COLO829 (cell line): ENCODE measurements around the gene CD109.
"Not testable (repeated sequence)": the region's sequence is repeated elsewhere in the genome, so short reads cannot be mapped to it uniquely, and the experiment has no call there.

Experiments
- DNase-seq: peaks from one replicate; pipeline ENCODE4 v3.0.0; 2012; ENCODE audit warnings: low spot score

The CD109 gene

GRCh38 chr6:73695619-73696421 lies at the start of gene CD109:
Gene CD109 (plus strand): TSS chr6:73696203. CDS start chr6:73696216, 13 bp downstream.
- DNase-seq, result peak; percentile 74

- no peak for DNase-seq
Measured at GRCh38 chr6:73648166-73648565, 47.8 kb upstream of the CD109 start.

GRCh38 chr6:73649783-73650182 lies 46.2 kb upstream of the CD109 start:
- no peak for DNase-seq

DNA sequence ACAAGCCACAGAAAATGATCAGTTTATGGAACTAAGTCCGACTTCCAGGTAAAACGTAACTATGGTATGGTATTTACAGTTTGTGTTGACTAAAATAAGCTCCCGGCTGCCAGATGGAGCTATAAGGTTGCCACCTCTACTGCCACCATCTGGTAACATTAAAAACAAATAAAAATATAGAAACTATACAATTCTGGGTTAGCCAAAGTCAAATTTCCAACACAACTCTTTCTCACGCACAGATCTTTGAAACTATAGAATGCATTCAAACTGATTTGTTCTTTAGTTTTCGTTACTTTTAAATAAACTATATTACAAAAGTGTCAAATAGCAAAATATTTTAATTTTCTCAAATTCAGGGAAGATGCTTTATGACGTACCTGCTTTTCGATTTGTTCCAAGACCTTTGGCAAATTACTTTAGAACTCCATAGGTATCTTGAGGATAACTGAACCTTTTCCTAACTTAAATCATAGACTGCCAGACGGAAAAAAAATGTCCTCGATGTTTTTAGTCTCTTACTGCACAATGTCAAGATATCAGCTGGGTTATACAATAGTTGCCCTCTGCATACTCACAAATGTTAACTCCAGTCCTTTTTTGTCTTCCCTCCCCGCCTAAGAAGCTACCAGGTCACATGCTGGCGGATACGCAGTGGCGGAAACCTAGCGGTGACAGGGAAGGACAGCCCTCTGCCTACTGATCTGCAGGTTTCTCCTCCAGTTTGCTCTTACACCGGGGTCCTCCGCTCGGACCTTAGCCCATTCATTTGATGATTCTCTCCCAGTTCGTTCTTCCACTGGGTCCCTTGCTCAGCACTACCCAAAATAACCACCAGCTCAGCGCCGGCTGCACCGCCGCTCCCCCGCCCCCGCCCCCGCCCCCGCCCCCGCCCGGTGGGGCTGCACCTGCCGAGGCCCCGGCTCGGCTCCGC lies 43.1 kb upstream of the CD109 start:
- peak; percentile 53 for DNase-seq

GRCh38 chr6:73653571-73654424 lies 42.2 kb upstream of the CD109 start, which contains the start of gene SLC17A5:
Gene SLC17A5 (minus strand): TSS chr6:73653992. CDS start chr6:73653886, 106 bp downstream.
- peak; percentile 95 for DNase-seq

- DNase-seq, result no peak
Measured at GRCh38 chr6:73655341-73655917, 40.6 kb upstream of the CD109 start.

DNA sequence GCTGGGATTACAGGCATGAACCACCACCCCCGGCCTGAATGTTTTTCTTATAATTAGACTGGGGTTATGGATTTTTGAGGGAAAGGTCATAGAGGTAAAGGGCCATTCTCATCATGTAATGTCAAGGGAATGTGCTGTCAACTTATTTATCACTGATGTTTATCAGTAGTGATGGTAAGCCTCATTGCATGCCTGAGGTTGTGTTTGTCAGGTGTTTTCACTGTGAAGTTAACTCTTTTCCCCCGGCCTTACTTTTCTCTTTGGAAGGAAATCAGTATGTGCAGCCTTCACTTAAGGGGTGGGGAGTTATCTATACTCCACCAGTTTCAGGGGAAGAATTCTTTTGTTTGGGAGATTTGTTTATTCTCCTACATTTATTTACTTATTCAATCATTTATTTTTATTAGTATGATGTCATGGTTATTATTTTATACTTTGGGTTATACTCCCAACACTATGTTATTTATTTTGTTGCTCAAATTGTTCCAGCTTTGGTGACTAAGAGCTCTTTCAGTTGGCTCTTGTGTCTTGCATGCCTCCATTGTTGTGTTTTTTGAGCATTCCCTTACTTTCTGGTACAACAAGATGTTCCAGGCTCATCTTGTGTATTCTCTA lies 39.4 kb upstream of the CD109 start:
- no peak for DNase-seq

- DNase-seq, result no peak
Measured at GRCh38 chr6:73657201-73657600, 38.8 kb upstream of the CD109 start.

GRCh38 chr6:73664701-73665100 lies 31.3 kb upstream of the CD109 start:
- no peak for DNase-seq

GRCh38 chr6:73665686-73666319 lies 30.2 kb upstream of the CD109 start:
- DNase-seq, result no peak

- DNase-seq, result no peak
Measured at GRCh38 chr6:73666393-73666792, 29.6 kb upstream of the CD109 start.

- DNase-seq, result no peak
Measured at GRCh38 chr6:73667798-73668197, 28.2 kb upstream of the CD109 start.

DNA sequence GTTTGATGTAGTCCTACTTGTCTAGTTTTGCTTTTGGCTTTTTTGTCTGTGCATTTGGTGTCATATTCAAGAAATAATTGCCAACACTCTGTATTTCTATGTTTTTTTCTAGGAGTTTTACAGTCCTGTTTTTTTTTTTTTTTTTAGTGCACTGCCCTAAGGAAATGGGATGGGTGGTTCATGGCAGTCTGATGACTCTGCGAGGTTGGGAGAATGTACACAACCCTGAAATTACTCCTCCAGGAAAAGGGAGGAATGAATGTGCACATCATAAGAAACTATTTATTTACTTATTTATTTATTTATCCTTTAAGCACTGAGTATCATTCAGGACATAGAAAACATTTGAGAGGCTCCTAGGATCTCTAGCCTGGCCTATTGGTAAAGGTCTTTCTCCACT lies 27.0 kb upstream of the CD109 start:
- DNase-seq, result no peak

DNA sequence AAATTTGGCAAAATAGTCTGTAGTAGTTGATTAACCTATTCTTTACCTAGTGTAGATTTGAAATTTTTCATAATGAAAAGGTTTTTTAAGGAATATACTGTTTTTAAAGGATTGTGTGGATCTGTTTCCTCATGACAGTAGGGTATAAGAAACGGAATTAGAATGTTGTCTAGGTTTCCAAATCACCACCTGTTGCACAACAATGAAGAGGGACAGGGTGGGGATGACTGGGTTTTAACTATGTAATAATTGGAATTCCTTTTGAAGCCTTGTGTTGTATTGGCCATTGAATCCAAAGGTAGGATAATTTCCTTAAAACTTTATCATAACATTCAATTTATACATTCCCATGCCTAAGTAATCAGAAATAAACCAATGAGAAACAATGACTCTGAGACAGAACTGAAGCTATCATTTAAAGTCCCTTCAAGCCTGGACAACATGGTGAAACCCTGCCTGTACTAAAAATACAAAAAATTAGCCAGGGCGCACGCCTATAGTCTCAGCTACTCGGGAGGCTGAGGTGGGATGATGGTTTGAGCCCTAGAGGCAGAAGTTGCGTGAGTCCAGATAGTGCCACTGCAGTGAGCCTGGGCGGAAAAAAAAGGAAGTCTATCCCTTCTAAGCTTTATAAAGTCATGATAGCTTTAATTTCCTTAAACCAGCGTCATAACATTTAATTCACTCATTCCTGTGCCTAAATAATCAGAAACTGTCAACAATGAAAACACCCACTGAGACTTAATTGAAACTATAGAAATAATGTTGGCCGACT lies 23.9 kb upstream of the CD109 start:
- DNase-seq, result no peak

DNA sequence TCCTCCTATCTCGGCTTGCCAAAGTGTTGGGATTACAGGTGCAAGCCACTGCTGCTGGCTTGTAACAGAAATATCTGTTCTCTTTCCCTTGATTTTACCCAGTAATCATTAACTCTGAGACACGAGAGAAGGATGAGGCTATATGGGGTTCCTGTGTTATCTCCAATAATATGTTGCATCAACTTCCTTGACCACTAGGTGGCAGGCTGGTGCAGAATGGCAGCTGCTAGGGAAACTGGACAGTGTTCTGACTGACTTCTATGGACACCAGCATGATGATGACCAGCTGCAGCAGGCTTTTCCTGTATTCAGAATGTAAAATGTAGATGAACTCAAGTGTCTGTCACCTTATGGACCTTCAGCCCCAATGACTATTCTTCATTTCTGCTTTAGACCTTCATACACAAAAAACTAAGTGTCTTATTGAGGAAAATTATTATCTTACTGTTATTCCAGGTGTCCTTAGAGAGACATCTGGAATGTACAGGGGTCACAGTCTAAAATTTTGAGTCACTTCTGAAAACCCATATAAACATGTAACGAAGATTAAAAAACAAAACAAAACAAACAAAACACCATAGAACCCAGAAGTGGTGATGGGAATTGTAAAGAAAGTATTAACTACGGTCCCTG lies 20.4 kb upstream of the CD109 start:
- DNase-seq, result peak; percentile 67

DNA sequence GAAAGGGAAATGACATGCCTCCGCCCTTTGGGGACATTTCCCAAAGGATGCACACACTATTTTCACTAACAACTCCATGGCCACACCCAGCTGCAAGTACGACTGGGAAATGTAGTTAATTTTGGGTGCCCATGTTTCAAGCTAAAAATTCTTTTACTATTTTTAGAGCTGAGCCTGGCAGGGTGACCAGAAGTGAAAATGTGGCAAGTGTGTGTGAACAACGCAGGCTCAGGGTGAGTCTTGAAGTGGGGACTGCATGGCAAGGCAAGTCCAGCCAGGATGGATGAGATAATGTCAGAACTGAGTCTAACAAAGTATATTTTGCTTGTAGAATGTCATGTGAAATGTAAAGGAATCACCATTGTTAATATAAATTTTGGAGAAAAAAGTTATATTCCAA lies 17.0 kb upstream of the CD109 start:
- DNase-seq, result no peak

- not testable (repeated sequence) for DNase-seq
Measured at GRCh38 chr6:73679846-73680245, 16.2 kb upstream of the CD109 start.

DNA sequence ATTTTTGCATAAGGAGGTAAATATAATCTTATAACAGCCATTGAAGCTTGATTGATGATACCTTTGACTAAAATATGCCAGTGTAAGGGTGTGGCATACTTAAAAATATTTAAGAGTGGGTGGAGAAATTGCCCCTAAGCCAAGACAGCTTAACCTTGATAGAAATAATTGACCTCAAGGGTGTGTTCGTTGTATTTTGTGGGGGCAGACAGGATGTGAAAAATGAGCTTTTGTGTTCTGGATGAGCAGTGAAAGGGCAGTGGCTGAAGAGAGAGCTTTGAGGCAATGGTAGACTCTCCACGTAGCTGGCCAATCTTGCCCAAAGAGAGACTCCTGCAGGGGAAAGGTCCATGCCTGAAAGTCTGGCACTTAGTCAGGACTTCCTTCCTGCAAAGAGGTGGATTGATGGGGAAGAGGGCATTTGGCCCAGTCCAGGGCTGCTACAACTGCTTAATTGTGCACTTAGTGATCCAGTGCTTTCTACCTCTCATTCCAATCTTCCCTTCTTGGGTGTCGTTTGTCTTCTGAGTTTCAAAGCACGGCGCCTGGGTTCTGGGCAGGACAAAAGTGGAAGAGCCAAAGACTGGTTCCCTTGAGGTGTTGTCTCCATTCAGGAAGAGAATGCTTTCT lies 15.6 kb upstream of the CD109 start:
- no peak for DNase-seq

- DNase-seq, result not testable (repeated sequence)
Measured at GRCh38 chr6:73683574-73683973, 12.4 kb upstream of the CD109 start.
